DMS79 treated with DMSO at 0.1 percent for 48 hours (cell line): Measurements from ENCODE around the gene CPT1C.

ENCODE experiments used
- DNase-seq: peaks from one replicate; lab custom pipeline; 2025; lab: John Stamatoyannopoulos, UW

Gene CPT1C

DNA sequence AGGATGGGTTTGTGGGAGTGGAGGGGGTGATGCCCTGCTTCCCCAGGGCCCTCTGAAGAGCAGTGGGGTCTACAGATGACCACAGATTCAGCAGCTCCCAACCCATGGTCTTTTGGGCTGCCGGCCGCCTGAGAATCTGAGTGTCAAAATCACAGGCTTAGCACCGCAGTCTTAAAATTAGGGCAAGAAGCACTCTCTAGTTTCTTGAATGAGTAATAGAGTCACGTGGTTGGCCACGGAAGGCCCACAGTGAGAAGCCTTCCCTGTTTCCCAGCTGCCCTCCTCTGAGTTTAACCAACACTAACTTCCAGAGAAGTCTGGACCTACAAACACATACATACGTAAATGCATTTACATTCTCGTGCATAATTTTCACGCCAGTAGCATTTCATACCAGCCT, 8.6 kb upstream of the CPT1C start:
- no peak for DNase-seq

DNA sequence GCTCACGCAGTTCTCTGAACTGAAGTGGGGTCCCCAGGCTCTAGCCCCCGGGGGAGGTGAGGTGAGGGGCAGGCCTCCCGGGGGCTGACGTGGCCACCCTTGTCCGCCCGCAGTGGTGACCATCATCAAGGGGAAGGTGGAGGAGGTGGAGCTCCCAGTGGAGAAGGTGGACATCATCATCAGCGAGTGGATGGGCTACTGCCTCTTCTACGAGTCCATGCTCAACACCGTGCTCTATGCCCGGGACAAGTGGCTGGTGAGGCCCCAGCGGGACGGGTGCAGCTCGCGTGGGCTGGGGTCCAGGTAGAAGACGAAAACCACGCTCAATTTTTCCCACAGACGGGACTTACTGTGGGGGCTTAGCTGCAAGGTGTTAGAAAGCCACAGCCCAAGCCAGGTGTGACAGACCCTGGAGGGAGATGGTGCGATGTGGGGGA, 7.1 kb upstream of the CPT1C start:
- no peak for DNase-seq

DNA sequence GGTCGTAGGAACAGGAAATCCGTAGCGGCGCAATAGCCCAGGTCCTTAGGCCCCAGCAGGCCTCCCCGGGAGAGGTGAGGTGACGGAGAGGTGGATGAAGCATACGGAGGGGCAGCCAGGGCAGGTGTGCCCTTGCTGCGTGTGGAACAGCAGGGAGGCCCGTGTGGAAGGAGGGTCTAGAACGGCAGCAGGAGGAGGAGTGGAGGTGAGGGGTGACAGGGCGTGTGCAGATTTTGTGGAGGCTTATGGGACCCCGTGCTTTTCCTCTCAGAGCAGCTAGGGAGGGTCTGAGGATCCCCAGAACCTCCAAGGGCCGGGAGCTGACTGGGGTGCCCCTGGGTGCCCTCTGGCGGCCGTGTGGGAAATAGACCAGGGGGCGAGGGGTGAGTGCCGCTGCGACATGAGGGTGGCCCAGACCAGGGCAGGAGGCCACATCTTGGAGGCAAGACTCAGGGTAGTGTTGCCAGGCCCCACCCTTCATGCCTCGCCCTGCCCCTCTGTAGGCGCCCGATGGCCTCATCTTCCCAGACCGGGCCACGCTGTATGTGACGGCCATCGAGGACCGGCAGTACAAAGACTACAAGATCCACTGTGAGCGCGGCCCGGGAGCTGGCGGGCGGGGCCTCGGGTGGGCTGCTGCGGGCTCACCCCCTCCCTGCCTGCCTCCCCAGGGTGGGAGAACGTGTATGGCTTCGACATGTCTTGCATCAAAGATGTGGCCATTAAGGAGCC, 6.5 kb upstream of the CPT1C start:
- DNase-seq: no peak

DNA sequence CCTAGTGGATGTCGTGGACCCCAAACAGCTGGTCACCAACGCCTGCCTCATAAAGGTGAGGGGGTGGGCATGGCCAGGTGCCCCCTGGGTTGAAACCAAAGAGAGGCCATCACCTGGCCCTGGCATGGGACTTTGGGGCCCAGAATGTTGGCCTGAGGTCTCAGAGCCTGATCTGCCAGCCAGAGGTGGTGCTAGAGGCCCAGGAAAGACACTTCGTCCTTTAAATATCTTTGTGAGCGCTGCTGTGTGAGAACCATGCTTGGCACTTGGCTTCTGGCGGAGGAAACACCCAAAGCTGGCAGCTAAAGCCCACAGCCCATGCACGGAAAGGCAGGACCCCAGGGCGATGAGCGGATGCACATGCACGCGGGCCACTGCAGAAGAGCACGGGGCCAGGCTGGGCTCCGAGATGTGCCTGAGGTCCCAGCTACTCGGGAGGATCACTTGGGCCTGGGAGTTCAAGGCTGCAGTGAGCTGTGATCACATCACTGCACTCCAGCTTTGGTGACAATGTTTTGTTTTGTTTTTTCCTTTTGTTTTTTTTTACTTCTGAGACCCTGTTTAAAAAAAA, 5.8 kb upstream of the CPT1C start:
- DNase-seq: no peak

DNA sequence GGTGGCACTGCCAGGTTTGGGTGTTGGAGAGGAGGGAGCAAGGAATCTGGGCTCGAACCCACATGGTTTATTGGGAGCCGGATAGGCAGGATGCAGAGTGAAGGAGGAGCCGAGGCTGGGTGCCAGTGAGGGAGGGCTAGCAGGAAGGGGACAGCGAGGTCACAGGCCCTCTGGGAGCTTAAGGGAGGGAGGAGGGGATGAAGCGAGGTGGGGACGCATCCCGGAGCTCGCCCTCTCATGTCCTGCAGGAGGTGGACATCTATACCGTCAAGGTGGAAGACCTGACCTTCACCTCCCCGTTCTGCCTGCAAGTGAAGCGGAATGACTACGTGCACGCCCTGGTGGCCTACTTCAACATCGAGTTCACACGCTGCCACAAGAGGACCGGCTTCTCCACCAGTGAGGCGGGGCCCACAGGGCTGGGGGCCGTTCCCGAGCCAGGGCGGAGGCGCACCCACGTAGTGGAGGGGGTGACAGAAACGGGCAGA, 5.0 kb upstream of the CPT1C start:
- no peak for DNase-seq

DNA sequence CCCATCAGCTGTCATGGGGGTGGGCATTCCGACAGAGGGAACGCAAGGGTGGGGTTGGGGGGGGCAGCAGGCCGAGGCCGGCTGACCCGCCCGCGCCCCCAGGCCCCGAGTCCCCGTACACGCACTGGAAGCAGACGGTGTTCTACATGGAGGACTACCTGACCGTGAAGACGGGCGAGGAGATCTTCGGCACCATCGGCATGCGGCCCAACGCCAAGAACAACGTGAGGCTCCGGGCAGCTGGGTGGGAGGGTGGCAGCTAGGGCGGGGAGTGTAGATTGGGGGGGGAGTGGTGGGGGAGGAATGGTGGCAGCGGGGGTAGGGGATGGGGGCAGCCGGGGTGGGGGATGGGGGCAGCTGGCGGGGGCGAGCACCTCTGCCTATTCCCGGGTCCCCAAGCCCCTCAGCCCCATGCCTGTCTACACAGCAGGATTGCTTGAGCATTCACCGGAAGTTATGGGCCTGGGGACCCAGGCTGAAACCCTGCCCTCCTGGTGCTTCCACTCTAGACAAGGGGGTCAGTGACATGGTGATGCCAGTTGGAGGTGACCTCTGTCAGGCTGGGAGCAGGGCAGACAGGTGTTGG, 4.3 kb upstream of the CPT1C start:
- no peak for DNase-seq

DNA sequence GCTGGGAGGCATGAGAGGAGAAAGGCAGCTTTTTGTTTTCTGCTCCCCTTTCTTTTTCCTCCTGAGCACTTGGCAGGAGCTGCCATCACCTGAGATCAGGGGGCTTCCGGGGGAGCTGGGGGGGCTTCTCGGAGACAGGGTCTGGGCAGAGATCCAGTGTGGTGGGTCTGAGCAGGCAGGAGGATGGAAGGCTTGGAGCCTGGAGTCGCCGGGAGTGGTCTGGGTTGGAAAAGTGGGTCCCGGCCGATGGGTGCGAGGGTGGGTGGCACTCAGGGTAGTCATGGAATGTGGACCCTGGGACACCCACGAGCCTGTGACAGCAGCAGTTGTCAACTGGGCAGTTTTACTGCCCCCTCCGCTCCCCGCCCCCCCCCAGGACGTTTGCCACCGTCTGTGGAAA, 3.8 kb upstream of the CPT1C start:
- no peak for DNase-seq

DNA sequence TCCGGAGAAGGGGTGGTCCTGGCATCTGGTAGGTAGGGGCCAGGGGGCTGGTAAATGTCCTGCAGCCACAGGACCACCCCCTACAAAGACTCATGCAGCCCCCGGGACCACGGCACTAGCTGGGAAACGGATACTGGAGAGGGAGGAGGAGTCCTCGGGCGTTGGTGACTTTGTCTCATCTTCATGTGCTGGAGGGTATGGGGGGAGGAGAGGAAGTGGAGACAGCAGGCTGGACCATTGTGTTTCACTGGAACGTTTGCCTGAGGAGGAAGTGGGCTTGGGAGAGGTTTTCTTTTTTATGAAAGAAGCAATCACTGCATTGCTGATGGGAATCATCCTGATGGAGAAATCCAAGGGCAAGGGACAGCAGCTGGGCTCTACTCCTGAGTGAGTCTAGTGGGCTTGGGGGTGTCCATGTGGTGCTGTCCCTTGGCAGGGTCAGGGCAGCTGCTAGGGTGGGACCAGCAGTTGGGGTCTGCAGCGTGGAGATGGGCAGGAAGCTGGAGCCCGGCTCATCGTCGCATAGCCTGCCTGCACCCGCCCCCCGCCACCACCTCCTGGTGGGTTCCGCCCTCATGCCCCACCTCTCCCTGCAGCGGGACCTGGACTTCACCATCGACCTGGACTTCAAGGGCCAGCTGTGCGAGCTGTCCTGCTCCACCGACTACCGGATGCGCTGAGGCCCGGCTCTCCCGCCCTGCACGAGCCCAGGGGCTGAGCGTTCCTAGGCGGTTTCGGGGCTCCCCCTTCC, 3.2 kb upstream of the CPT1C start:
- DNase-seq: no peak

DNA sequence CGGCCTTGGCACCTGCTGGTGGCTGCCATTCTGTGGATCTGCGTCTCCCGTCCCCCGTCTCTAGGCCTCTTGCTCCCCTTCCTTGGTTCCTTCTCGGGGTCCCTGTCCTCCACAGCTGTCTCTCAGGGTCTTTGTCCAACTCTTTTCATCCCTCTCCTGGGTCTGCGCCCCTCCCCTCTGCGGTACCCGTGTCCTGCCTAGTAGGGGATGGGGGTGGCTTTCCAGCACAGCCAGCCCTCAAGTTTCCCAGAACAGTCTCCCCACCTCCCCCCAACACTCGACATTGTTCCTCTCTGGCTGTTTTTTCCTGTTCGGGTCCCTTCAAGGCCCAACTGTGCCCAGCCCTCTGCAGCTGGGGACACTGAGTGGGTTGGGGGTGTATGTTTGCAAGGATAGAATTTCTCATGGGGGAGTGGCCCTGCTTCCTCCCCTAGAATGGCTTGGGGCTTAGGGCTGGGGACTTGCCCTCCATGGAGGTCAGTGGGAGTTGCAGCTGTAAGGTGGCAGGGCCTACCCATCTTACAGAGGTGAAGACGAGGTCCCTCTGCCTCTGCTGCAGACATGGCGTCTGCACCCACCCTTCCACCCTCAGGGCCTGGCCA, 2.3 kb upstream of the CPT1C start:
- no peak for DNase-seq

DNA sequence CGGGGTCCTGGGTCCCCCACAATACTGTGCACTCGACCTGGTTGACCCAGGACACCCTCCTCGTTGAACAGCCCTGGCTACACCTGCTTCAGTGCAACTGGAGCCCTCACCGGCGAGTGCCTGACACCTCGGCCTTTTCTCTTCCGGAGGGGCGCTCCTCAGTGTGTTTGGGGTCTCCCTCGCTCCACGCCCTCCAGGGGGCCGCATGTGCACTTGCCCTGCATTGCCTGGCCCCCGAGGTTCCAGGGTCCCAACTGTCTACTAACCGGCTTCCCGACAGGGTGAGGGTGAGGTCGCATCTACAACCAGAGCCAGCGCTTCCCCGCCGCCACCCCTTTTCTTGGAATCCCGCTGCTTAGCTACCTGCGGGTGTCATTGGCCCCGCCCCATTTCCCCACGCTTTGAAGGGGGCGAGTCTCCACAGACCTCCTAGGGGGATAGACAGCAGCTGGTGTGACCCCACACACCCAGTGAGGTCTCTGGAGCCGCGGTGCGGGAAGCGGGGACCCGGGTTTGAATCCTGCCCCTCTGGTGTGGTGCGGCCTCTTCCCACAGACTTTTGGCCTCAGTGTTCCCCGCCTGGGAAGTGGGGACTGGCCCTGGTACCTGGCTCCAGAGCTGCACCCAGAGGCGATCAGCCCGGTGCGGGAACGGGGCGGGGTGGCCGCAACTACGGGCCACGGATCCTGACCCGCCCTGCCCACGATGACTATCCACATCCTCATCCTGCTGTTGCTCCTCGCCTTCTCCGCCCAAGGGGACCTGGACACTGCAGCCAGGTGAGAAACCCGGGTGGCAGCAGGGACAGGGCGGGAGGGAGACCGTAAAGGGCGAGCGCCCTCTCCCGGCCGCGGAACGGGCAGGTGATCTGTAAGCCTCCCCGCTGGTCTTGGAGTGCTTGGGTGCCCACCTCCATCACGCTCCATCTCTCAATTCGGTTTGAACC, 1.5 kb upstream of the CPT1C start, which contains the start of gene ADM5:
TSS of gene ADM5 (plus strand) at position 462 of the 946 bp plus-strand sequence. CDS start at position 706, 244 bp downstream.
- DNase-seq: peak; percentile 46

DNA sequence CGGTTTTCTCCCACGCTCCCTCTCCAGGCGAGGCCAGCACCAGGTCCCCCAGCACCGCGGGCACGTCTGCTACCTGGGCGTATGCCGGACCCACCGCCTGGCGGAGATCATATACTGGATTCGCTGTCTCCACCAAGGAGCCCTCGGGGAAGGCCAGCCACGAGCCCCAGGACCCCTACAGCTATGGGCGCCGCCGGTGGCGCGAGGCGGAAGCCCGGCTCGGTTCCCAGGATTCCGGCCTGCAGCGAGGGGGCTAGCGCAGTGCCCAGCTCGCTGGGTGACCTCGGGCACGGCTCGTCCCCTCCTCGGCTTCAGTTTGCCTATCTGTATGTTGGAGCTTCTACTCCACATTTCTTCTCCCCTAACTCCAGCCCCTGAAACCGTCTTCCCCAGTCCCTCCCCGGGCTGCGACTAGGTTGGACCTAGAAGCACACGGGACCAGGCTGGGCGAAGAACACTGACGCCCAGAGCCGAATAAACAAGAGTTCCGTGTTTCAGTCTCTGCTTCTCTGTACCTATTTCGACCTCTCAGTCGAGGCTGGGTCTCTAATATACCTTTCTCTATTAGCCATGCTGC, 749 bp upstream of the CPT1C start:
- no peak for DNase-seq

DNA sequence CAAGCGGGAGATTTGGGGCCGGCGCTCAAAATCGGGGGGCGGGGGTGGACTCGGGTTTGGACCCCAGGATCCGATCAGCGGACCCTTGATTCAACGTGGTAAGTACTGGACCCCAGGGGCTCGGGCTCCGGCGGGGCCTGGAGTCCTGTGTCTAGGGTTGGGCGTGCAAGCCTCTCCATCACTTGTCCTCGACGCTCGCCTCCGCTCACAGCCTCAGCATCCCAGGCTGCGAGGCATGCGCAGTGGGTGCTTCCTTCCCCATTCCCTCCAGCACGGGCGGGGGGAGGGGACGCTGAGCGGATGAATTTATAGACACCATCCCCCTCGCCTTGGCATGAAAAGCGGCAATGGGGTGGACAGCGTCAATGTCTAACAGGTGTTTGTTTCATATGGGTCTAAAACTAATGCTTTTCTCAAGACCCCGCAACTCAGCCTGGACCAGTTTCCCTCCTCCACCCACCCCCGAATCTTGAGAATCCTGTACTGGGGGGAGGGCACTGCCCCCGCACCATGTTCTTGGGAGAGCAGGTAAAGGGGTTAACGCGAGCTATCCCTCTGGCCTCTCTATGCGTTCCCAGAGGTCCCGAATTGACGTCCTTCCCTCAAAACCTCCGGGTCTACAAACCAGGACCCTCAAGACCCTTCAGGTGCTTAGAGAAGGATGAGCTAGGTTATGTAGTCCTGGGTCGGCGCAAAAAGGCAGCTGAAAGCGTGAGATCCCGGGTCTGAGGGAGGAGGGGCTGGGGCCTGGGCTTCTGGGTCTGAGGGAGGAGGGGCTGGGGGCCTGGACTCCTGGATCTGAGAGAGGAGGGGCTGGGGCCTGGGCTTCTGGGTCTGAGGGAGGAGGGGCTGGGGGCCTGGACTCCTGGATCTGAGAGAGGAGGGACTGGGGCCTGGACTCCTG, 579 bp downstream of the CPT1C start:
- DNase-seq: peak; percentile 80

DNA sequence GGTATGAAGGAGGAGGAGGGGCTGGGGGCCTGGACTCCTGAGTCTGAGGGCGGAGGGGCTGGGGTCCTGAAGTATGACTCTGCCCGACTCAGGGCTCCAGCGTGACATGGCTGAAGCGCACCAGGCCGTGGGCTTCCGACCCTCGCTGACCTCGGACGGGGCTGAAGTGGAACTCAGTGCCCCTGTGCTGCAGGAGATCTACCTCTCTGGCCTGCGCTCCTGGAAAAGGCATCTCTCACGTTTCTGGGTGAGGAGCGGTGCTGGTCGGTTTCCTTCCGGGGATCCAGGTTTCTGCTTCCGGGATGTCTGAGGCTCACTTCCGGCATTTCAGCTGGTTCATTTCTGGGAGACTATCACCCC, 1.2 kb downstream of the CPT1C start:
- no peak for DNase-seq

DNA sequence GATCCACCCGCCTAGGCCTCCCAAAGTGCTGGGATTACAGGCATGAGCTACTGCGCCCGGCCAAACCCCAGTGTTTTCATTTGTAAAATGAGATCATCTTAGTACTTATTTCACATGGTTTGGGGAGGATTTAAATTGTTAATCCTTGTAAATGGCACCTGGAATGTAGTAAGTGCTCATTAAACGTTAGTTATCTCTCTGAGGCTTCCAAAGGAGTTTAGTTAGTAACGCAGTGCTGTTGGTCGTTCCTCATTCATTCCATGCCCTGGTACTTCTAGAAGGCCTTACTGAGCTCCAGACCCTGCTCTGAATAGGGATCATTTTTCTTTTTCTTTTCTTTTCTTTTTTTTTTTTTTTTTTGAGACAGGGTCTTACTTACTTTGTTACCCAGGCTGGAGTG, 5.2 kb downstream of the CPT1C start:
- no peak for DNase-seq

DNA sequence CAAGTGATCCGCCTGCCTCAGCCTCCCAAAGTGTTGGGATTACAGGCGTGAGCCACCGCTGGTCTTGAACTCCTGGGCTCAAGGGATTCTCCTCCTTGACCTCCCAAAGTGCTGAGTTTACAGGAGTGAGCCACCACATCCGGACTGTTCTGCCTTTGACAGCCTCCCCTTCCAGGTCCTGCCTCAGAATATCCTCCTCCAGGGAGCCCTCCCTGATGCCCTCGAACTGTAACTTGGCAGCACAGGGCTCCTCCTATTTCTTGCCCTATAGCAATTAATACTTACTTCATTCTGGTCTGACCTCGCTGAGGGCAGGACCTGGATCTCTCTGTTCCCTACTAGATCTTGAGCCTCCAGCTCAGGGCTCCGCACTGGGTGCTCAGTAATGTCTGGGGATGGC, 5.9 kb downstream of the CPT1C start:
- DNase-seq: no peak

DNA sequence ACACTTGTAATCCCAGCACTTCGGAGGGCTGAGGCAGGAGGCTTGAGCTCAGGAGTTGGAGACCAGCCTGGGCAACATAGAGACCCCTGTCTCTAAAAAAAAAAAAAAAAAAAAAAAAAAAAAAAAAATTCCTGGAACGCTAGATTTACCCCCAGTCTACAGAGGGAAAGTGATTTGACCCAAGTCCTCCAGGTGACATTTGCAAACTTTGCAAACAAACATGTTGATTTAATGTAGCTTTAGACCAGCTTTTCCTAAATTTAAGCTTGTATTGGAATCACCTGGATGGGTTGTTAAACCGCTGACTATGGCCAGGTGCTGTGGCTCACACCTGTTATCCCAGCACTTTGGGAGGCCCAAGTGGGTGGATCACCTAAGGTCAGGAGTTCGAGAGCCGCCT, 8.4 kb downstream of the CPT1C start:
- no peak for DNase-seq

DNA sequence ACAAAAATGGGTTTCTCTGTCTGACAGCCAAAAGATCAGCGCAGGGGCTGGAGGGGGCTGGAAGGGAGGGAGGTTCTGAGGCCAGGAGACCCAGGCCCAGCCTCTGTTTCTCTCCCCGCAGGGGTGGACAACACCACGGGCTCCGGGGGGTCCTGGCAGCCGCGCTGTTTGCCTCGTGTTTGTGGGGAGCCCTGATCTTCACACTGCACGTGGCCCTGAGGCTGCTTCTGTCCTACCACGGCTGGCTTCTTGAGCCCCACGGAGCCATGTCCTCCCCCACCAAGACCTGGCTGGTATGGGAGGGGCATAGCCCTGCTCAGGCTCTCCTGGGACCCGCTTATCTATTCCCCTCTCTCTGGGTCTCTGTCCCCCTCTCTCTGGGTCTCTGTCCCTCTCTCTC, 9.6 kb downstream of the CPT1C start:
- DNase-seq: no peak

DNA sequence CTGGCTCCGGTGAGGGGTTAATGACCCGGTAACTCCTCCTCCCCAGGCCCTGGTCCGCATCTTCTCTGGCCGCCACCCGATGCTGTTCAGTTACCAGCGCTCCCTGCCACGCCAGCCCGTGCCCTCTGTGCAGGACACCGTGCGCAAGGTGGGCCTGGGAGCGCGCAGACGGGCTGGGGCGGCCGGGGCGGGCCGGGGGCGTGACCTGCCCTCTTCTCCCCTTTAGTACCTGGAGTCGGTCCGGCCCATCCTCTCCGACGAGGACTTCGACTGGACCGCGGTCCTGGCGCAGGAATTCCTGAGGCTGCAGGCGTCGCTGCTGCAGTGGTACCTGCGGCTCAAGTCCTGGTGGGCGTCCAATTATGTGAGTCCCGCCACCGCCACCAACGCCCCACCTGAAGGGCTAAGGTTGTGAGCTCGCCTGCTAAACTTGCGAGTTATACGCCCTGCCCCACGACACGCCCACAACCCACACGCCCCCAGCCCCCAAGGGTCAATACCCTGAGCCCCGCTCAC, 10.4 kb downstream of the CPT1C start:
- DNase-seq: no peak

DNA sequence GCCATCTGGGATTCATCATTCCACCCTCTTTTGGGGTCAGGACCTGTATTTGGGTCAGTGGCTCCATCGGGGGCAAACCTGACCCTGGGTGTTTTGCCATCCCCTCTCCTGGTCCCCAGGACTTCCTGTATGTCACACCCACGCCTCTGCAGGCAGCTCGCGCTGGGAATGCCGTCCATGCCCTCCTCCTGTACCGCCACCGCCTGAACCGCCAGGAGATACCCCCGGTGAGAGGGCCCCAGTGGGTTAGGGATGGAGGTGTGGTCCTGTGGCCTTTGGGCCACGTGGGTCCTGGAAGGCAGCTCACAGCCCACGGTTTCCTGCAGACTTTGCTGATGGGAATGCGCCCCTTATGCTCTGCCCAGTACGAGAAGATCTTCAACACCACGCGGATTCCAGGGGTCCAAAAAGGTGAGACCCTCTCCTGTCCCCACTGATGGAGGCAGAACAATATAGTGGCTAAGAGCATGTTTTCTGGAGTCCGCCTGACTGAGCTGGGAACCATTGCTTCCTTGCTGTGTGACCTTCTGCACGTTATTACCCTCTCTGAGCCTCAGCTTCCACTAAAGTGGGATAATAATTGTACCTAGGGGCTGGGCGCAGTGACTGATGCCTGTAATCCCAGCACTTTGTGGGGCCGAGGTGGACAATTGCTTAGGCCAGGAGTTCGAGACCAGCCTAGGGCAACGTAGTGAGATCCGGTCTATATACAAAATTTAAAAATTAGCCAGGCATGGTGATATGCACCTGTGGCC, 14.1 kb downstream of the CPT1C start:
- no peak for DNase-seq
